RCC 7860 (cell line): ENCODE results near the gene SMARCA2.

Source experiments
- DNase-seq: peaks from one replicate; pipeline ENCODE4 v3.0.0-alpha.2; 2015; ENCODE audit warnings: low spot score
- FAIRE-seq: peaks from 2 replicates; lab custom pipeline; 2012; peaks lifted over from hg19 to GRCh38; lab: Jason Lieb, UNC

SMARCA2 gene

GRCh38 chr9:2014696-2015580 is at the start of gene SMARCA2:
TSS of gene SMARCA2 (plus strand) at chr9:2015347. CDS start at chr9:2029023, 13,676 bp downstream.
- peak; percentile 92 for DNase-seq
- no peak for FAIRE-seq

- DNase-seq: no peak
These were observed 48.3 kb upstream of the SMARCA2 start for GRCh38 chr9:1966725-1967366.

GRCh38 chr9:1969160-1969559 is 46.0 kb upstream of the SMARCA2 start:
- FAIRE-seq (no peak), DNase-seq (no peak)

More at GRCh38 chr9:1966725-1967366, 48.3 kb upstream of the SMARCA2 start:
- no peak for FAIRE-seq

- FAIRE-seq (no peak), DNase-seq (no peak)
These were observed 45.2 kb upstream of the SMARCA2 start for GRCh38 chr9:1969898-1970297.

- no peak for DNase-seq
- no peak for FAIRE-seq
These were observed 42.5 kb upstream of the SMARCA2 start for GRCh38 chr9:1972672-1973071.

- FAIRE-seq (no peak), DNase-seq (no peak)
These were observed 38.1 kb upstream of the SMARCA2 start for GRCh38 chr9:1977026-1977425.

- DNase-seq: no peak
- no peak for FAIRE-seq
These were observed 36.2 kb upstream of the SMARCA2 start for GRCh38 chr9:1978941-1979340.

GRCh38 chr9:1979741-1980367 is 35.3 kb upstream of the SMARCA2 start:
- no peak for FAIRE-seq

GRCh38 chr9:1980387-1980786 is 34.8 kb upstream of the SMARCA2 start:
- no peak for FAIRE-seq
- DNase-seq: no peak

More at GRCh38 chr9:1979741-1980367, 35.3 kb upstream of the SMARCA2 start:
- DNase-seq: no peak

- DNase-seq (no peak), FAIRE-seq (no peak)
These were observed 33.1 kb upstream of the SMARCA2 start for GRCh38 chr9:1982074-1982473.

- DNase-seq (no peak), FAIRE-seq (no peak)
These were observed 28.8 kb upstream of the SMARCA2 start for GRCh38 chr9:1986341-1986740.

GRCh38 chr9:1989500-1989899 is 25.6 kb upstream of the SMARCA2 start:
- FAIRE-seq: no peak
- no peak for DNase-seq

- DNase-seq (no peak), FAIRE-seq (no peak)
These were observed 21.0 kb upstream of the SMARCA2 start for GRCh38 chr9:1994180-1994579.

GRCh38 chr9:1995084-1995483 is 20.1 kb upstream of the SMARCA2 start:
- no peak for FAIRE-seq
- DNase-seq: no peak

GRCh38 chr9:1996156-1996555 is 19.0 kb upstream of the SMARCA2 start:
- FAIRE-seq (no peak), DNase-seq (no peak)

- FAIRE-seq: no peak
- no peak for DNase-seq
These were observed 17.5 kb upstream of the SMARCA2 start for GRCh38 chr9:1997646-1998045.

GRCh38 chr9:1998111-1998510 is 17.0 kb upstream of the SMARCA2 start:
- FAIRE-seq: no peak
- DNase-seq: no peak

- DNase-seq (no peak), FAIRE-seq (no peak)
These were observed 14.8 kb upstream of the SMARCA2 start for GRCh38 chr9:2000314-2000713.

GRCh38 chr9:2008372-2008771 is 6.8 kb upstream of the SMARCA2 start:
- FAIRE-seq (no peak), DNase-seq (no peak)

- FAIRE-seq (no peak), DNase-seq (no peak)
These were observed 2.8 kb upstream of the SMARCA2 start for GRCh38 chr9:2012347-2012746.

- FAIRE-seq (no peak), DNase-seq (no peak)
These were observed 1.2 kb upstream of the SMARCA2 start for GRCh38 chr9:2013743-2014475.
